GM12872 (cell line): ENCODE results near the gene ZNF358.

ENCODE experiments used
- CTCF ChIP-seq: IDR thresholded peaks from 3 replicates; pipeline ENCODE4 v1.5.1; 2011; ENCODE audit warnings: low read depth, mild to moderate bottlenecking, low read length, moderate library complexity; ENCODE audit not compliant: insufficient read depth

The ZNF358 gene

GRCh38 chr19:7492558-7492957, 23.3 kb upstream of the ZNF358 start:
- no peak for TF ChIP-seq CTCF

- no peak for TF ChIP-seq CTCF
Observed at GRCh38 chr19:7494416-7495098, 21.3 kb upstream of the ZNF358 start.

- TF ChIP-seq CTCF = peak; percentile 60
Observed at GRCh38 chr19:7497292-7497691, 18.6 kb upstream of the ZNF358 start.

DNA sequence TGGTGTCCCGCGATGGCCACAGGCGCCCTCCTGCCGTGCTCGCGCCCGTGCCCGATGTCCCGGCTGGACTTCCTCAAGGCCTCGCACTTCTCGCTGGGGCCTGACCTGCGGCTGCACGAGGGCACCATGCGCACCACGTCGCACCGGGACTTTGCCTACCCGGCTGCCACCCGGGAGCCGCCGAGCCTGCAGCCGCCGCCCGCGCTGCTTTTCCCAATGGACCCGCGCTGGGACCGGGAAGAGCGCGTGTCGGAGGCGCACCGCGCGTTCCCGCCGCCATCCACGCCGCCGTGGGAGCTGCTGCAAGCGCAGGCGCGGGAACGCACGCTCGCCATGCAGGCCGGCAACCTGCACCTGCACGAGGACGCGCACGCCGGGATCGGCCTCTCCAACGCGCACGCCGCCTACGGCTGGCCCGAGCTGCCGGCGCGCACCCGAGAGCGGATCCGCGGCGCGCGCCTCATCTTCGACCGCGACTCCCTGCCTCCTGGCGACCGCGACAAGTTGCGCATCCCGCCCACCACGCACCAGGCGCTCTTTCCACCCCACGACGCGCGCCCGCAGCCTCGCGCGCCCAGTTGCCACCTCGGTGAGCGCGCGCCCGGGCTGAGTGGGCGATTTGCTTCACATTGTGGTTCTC, 15.0 kb upstream of the ZNF358 start:
- no peak for TF ChIP-seq CTCF

GRCh38 chr19:7502552-7502951, 13.4 kb upstream of the ZNF358 start:
- no peak for TF ChIP-seq CTCF

DNA sequence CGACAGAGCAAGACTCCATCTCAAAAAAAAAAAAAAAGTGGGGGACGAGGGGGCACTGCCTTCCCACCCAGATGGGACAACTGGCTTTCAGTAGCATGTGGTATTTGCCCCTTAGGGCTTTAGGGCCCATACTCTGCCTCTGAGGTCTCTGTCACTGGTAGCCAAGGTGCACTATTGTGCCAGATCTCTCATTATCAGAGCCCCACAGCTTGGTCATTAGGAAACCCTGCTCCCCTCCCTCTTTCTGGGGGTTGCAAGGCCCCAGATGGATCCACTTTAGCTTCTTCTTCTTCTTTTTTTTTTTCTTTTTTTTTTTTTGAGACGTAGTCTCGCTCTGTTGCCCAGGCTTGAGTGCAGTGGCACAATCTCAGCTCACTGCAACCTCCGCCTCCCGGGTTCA, 11.2 kb upstream of the ZNF358 start:
- no peak for TF ChIP-seq CTCF

DNA sequence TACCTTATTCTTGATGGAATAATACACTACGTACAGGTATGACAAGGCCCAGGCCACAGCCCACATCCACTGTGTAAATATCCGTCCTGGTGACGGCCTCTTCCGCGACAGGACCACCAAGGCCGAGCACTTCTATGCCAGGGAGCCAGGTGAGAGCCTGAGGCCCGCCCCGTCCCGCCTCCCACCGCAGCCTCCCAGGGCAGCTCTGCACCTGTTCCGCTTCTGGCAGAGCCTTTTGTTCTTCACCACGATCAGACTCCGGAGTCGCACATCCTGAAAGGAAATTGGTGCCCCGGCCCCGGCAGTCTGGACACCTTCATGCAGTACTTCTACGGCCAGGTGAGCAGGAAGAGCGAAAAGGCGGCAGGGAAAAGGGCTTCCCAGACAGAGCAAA, 10.6 kb upstream of the ZNF358 start:
- TF ChIP-seq CTCF = no peak
